HepG2 (cell line): Measurements from ENCODE around the gene TOB1. TPM values are rescaled to one million over a fixed set of nuclear protein-coding genes. Genes with fewer than 3 reads are reported as not detected.

ENCODE experiments used
- ARID2 ChIP-seq: sonication (generic); formaldehyde crosslinking; IDR thresholded peaks from 2 replicates; pipeline ENCODE4 v1.8.1; 2022; ENCODE audit warnings: mild to moderate bottlenecking, missing genetic modification reagents, borderline replicate concordance
- E2F2 ChIP-seq: sonication (generic); formaldehyde crosslinking; IDR thresholded peaks from 2 replicates; pipeline ENCODE4 v1.4.0; 2020; ENCODE audit warnings: missing genetic modification reagents, borderline replicate concordance
- ELK4 ChIP-seq: sonication (generic); formaldehyde crosslinking; IDR thresholded peaks from 2 replicates; pipeline ENCODE4 v1.9.0; 2021; ENCODE audit warnings: missing genetic modification reagents, borderline replicate concordance
- FOXC1 ChIP-seq: sonication (generic); formaldehyde crosslinking; IDR thresholded peaks from 2 replicates; pipeline ENCODE4 v1.8.0; 2022; ENCODE audit warnings: mild to moderate bottlenecking, missing genetic modification reagents, borderline replicate concordance
- HNF4A ChIP-seq: sonication (generic); formaldehyde crosslinking; IDR thresholded peaks from 2 replicates; pipeline ENCODE4 v1.4.0; 2020; ENCODE audit warnings: missing genetic modification reagents
- HNRNPK ChIP-seq: fragments of 200-400 bp; formaldehyde crosslinking; IDR thresholded peaks from 2 replicates; pipeline ENCODE4 v1.6.1; 2018; ENCODE audit warnings: low read length, low read depth, moderate library complexity, mild to moderate bottlenecking; ENCODE audit not compliant: poor library complexity, severe bottlenecking
- HNRNPUL1 ChIP-seq: fragments of 200-400 bp; formaldehyde crosslinking; IDR thresholded peaks from 2 replicates; pipeline ENCODE4 v1.6.1; 2017; ENCODE audit warnings: low read depth, mild to moderate bottlenecking, low read length, moderate library complexity
- KAT2B ChIP-seq: fragments of 150-350 bp; IDR thresholded peaks from 2 replicates; pipeline ENCODE4 v1.6.1; 2014; ENCODE audit warnings: low read depth, low read length, borderline replicate concordance
- PHF5A ChIP-seq: IDR thresholded peaks from one replicate; pipeline ENCODE4 v1.6.1; 2018; ENCODE audit warnings: low read depth, missing genetic modification reagents; ENCODE audit not compliant: unreplicated experiment
- SETDB1 ChIP-seq: sonication (generic); formaldehyde crosslinking; IDR thresholded peaks from 2 replicates; pipeline ENCODE4 v1.5.1; 2020; ENCODE audit warnings: missing genetic modification reagents, mild to moderate bottlenecking, borderline replicate concordance
- SNRNP70 ChIP-seq: fragments of 200-400 bp; formaldehyde crosslinking; IDR thresholded peaks from 2 replicates; pipeline ENCODE4 v1.6.1; 2017; ENCODE audit warnings: mild to moderate bottlenecking, low read depth, low read length, moderate library complexity
- TBP ChIP-seq: sonication (generic); formaldehyde crosslinking; IDR thresholded peaks from 2 replicates; pipeline ENCODE4 v1.5.0; 2020; ENCODE audit warnings: missing genetic modification reagents
- YEATS2 ChIP-seq: sonication (generic); formaldehyde crosslinking; IDR thresholded peaks from 2 replicates; pipeline ENCODE4 v1.4.0; 2020; ENCODE audit warnings: missing genetic modification reagents, borderline replicate concordance
- ZBTB10 ChIP-seq: sonication (generic); formaldehyde crosslinking; IDR thresholded peaks from 2 replicates; pipeline ENCODE4 v1.4.0; 2020; ENCODE audit warnings: missing genetic modification reagents, borderline replicate concordance
- ZFP1 ChIP-seq: IDR thresholded peaks from 2 replicates; pipeline ENCODE4 v1.6.1; 2016
- ZNF274 ChIP-seq: sonication (generic); formaldehyde crosslinking; IDR thresholded peaks from 2 replicates; pipeline ENCODE4 v1.5.1; 2020; ENCODE audit warnings: mild to moderate bottlenecking, missing genetic modification reagents
- ZNF296 ChIP-seq: sonication (generic); formaldehyde crosslinking; conservative IDR thresholded peaks from 2 replicates; pipeline ENCODE4 v1.5.0; 2020; ENCODE audit warnings: mild to moderate bottlenecking, missing genetic modification reagents
- ZNF317 ChIP-seq: sonication (generic); formaldehyde crosslinking; IDR thresholded peaks from 2 replicates; pipeline ENCODE4 v1.5.0; 2020; ENCODE audit warnings: mild to moderate bottlenecking, missing genetic modification reagents
- ZNF576 ChIP-seq: sonication (generic); formaldehyde crosslinking; IDR thresholded peaks from 2 replicates; pipeline ENCODE4 v1.4.0; 2020; ENCODE audit warnings: mild to moderate bottlenecking, missing genetic modification reagents
- ZNF615 ChIP-seq: sonication (generic); formaldehyde crosslinking; IDR thresholded peaks from 2 replicates; pipeline ENCODE4 v1.5.0; 2020; ENCODE audit warnings: mild to moderate bottlenecking, missing genetic modification reagents, borderline replicate concordance
- ZNF775 ChIP-seq: sonication (generic); formaldehyde crosslinking; IDR thresholded peaks from 2 replicates; pipeline ENCODE4 v1.4.0; 2020; ENCODE audit warnings: missing genetic modification reagents, mild to moderate bottlenecking, moderate library complexity, borderline replicate concordance
- ZNF788 ChIP-seq: sonication (generic); formaldehyde crosslinking; IDR thresholded peaks from 2 replicates; pipeline ENCODE4 v1.5.0; 2020; ENCODE audit warnings: mild to moderate bottlenecking, missing genetic modification reagents, borderline replicate concordance
- ZNF792 ChIP-seq: IDR thresholded peaks from 2 replicates; pipeline ENCODE4 v1.6.1; 2016
- ZNF800 ChIP-seq: sonication (generic); formaldehyde crosslinking; IDR thresholded peaks from 2 replicates; pipeline ENCODE4 v1.4.0; 2020; ENCODE audit warnings: missing genetic modification reagents
- polyA plus RNA-seq, 8 experiments: library from polyadenylated mRNA; depleted of rRNA in 3 of 8; stranded (reverse) in 7 of 8; unstranded in 1 of 8; fragments of >200 nt; fragmentation: Illumina TruSeq in 4 of 8; extraction: Trizol in 4 of 8; gene quantifications; 2 replicates each; pipeline versions ENCODE4 v1.2.1 to v1.2.3, GENCODE V29; 2011 to 2016; ENCODE audit warnings: low read depth in 4 of 8, missing spikeins in 1 of 8, mixed read lengths in 1 of 8; ENCODE audit not compliant: insufficient read depth in 1 of 8
- total RNA-seq, 5 experiments: library from RNA; depleted of rRNA; stranded (reverse); fragments of >200 nt; fragmentation: Illumina TruSeq; extraction: Trizol; gene quantifications; 2 replicates each; pipeline ENCODE4 v1.2.3, GENCODE V29; 2016; ENCODE audit warnings: low read depth in 1 of 5

Gene TOB1
- total and polyA plus RNA-seq, 2 of the 13 experiments (the other 11 are each of a cell fraction or from before 2014, with no cell fraction given): 21.9 to 57.7 TPM

- TF ChIP-seq ZBTB10 (CRISPR knock-in tag): 0 out of 2 replicates have a peak, but pooled peaks have one; percentile 31
- no peak for TF ChIP-seq HNF4A (CRISPR knock-in tag)
- TF ChIP-seq ZNF274 (CRISPR knock-in tag): no peak; the same call in 1 of the 2 replicates
- TF ChIP-seq ZNF615 (CRISPR knock-in tag): 0 out of 2 replicates have a peak, but pooled peaks have one; percentile 6
- TF ChIP-seq HNRNPUL1: no peak
- TF ChIP-seq ZNF576: no peak
- no peak for TF ChIP-seq HNRNPK
- no peak for TF ChIP-seq YEATS2 (CRISPR knock-in tag)
- TF ChIP-seq ZNF788 (CRISPR knock-in tag): 0 out of 2 replicates have a peak, but pooled peaks have one; percentile 20
- no peak; the same call in 1 of the 2 replicates for TF ChIP-seq ZNF800
- TF ChIP-seq SETDB1 (CRISPR knock-in tag): no peak
- TF ChIP-seq ZNF792 (CRISPR knock-in tag): no peak; the same call in 1 of the 2 replicates
- TF ChIP-seq ELK4 (CRISPR knock-in tag): no peak
- TF ChIP-seq E2F2: no peak
- TF ChIP-seq TBP: no peak
- TF ChIP-seq FOXC1: 0 out of 2 replicates have a peak, but pooled peaks have one; percentile 41
- no peak for TF ChIP-seq PHF5A (CRISPR knock-in tag)
- TF ChIP-seq ARID2 (CRISPR knock-in tag): no peak
- no peak for TF ChIP-seq ZNF775
- TF ChIP-seq KAT2B: no peak
- no peak for TF ChIP-seq SNRNP70
- TF ChIP-seq ZFP1 (CRISPR knock-in tag): no peak
- no peak for TF ChIP-seq ZNF317 (CRISPR knock-in tag)
- TF ChIP-seq ZNF296 (CRISPR knock-in tag): peak; percentile 82
Observed at GRCh38 chr17:50866950-50867362, 802 bp upstream of the TOB1 start (continued).
